ENCODE results near the gene ATP4B. TPM values are rescaled to one million over a fixed set of nuclear protein-coding genes. Genes with fewer than 3 reads are reported as not detected.

ATP4B gene
- total RNA-seq, 1 experiment from 2014 or later: not detected

DNA sequence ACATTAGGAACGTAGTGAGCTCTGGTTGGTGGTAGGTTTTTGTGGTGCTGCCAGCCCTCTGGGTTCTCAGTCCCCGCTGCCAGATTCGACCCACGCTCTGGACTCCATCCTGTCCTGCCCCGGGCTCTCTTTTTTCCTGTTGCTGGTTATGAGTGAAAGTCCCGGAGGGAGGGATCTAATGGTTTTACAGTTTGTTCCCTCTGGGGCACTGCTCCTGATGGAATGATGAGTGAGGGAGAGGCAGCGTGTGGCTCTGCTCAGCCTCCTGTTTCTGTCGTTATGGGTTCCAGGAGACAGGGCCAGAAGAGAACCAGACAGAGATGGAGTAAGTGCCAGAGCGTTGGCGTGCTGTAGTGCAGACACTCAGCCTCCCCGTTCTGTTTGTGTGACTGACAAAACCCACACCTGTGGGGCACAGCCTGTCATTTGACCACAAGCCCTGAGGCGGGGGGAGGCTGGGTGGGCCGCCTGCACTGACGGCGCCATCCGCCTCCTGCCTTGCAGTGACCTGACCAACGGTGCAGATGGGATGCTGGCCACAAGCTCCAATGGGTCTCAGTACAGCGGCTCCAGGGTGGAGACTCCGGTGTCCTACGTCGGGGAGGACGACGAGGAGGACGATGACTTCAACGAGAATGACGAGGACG is 18.3 kb downstream of the ATP4B start (continued):
- TF ChIP-seq, protein P1, sequence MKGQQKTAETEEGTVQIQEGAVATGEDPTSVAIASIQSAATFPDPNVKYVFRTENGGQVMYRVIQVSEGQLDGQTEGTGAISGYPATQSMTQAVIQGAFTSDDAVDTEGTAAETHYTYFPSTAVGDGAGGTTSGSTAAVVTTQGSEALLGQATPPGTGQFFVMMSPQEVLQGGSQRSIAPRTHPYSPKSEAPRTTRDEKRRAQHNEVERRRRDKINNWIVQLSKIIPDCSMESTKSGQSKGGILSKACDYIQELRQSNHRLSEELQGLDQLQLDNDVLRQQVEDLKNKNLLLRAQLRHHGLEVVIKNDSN (CRISPR knock-in tag; IDR thresholded peaks at IDR 0.05): no peak
- TF ChIP-seq SOX15 (CRISPR knock-in tag; IDR thresholded peaks at IDR 0.05) (no peak), RELA (CRISPR knock-in tag; IDR thresholded peaks at IDR 0.05; ENCODE audit: borderline replicate concordance) (no peak), ESRRA (CRISPR knock-in tag; IDR thresholded peaks at IDR 0.05; ENCODE audit: borderline replicate concordance) (no peak), ZNF263 (CRISPR knock-in tag; IDR thresholded peaks at IDR 0.05; ENCODE audit: low read depth) (no peak)

DNA sequence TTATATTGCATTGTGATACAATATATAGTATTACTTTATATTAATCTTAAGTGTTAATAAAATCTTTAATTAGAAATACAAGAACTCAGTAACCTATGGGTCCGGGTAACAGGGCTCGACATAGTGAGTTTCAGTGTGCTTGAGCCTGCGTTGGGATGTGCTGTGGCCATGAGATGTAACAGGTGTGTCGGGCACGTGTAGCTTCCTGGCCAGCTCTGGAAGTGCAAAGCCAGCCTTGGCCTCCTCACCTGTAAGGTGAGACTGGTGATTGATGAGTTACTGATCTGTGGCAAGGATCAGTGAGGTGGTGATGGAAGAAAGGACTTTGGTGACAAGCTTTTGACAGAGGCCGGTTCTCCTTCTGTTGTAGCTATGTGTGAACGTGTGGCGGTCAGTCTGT is 19.2 kb downstream of the ATP4B start:
- H3K27ac Mint-ChIP-seq: no peak overlapping the region
- no peaks in the 10 kb centered on the region for H3K4me1 Mint-ChIP-seq
- H3K27me3 Mint-ChIP-seq (ENCODE audit: low read depth): no peaks in the 10 kb centered on the region
- no peak for DNase-seq (ENCODE audit: low spot score)
- TF ChIP-seq, protein P2, sequence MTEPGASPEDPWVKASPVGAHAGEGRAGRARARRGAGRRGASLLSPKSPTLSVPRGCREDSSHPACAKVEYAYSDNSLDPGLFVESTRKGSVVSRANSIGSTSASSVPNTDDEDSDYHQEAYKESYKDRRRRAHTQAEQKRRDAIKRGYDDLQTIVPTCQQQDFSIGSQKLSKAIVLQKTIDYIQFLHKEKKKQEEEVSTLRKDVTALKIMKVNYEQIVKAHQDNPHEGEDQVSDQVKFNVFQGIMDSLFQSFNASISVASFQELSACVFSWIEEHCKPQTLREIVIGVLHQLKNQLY (CRISPR knock-in tag; IDR thresholded peaks at IDR 0.05): no peak
- TF ChIP-seq, protein P3, sequence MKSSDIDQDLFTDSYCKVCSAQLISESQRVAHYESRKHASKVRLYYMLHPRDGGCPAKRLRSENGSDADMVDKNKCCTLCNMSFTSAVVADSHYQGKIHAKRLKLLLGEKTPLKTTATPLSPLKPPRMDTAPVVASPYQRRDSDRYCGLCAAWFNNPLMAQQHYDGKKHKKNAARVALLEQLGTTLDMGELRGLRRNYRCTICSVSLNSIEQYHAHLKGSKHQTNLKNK (CRISPR knock-in tag; IDR thresholded peaks at IDR 0.05): no peak
- TF ChIP-seq, protein P4, sequence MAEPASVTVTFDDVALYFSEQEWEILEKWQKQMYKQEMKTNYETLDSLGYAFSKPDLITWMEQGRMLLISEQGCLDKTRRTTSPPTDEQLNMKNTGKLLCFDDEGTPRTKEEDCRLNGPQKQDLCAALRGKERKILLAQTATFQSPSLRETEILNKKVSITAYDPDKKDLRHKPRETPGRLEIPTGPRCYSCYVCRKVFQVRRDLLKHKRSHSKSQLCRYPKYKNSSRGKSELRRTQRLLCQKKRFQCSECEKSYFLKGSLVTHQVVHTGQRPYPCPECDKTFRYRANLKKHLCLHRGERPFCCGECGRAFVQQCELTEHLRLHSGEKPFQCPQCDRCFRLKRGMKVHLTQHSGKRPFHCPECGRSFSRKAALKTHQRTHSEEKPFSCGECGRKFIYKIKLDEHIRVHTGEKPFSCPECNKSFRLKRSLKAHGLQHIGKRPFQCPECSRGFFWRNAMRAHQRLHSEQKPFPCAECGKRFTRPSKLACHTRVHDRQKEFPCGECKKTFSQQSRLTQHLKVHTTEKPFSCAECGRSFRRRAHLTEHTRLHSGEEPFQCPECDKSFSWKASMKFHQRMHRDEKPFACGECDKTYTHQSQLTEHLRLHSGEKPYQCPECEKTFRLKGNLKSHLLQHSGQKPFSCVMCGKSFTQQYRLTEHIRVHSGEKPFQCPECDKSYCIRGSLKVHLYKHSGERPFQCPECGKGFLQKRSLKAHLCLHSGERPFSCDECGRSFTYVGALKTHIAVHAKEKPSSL (CRISPR knock-in tag; conservative IDR thresholded peaks at IDR 0.05): no peak
- no peak overlapping the region for H3K4me3 Mint-ChIP-seq
- ChIA-PET CTCF (no interaction called here), POLR2A (no interaction called here)
- H3K36me3 Mint-ChIP-seq: peaks cover 83% of the 10 kb centered on the region
- H3K9me3 Mint-ChIP-seq: peaks cover 21% of the 10 kb centered on the region
- ATAC-seq: no peak

DNA sequence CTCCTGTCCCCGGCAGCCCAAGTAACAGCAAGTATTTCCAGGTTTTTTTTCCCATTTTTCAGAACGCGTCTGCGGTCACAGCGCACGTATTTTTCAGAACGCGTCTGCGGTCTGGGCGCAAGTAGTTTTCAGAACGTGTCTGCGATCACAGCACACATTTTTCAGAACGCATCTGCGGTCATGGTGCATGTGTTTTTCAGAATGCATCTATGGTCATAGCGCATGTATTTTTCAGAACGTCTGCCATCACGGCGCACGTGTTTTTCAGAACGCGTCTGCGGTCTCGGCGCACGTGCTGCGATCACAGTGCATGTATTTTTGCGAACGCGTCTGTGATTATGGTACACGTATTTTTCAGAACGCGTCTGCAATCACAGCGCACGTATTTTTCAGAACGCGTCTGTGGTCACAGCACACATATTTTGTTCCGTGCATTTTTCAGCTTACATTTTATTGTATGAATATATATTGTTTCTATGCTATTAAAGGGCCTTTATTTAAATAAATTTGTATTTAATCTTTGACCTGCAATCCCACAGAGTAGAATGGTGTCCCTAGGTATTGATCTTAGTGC is 19.7 kb downstream of the ATP4B start:
- CTCF ChIA-PET: no interaction called here
- H3K4me1 Mint-ChIP-seq: no peaks in the 10 kb centered on the region
- H3K36me3 Mint-ChIP-seq: peaks cover 83% of the 10 kb centered on the region
- TF ChIP-seq, protein P5, sequence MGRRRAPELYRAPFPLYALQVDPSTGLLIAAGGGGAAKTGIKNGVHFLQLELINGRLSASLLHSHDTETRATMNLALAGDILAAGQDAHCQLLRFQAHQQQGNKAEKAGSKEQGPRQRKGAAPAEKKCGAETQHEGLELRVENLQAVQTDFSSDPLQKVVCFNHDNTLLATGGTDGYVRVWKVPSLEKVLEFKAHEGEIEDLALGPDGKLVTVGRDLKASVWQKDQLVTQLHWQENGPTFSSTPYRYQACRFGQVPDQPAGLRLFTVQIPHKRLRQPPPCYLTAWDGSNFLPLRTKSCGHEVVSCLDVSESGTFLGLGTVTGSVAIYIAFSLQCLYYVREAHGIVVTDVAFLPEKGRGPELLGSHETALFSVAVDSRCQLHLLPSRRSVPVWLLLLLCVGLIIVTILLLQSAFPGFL (CRISPR knock-in tag; IDR thresholded peaks at IDR 0.05; ENCODE audit: borderline replicate concordance): no peak
- TF ChIP-seq ETV6 (CRISPR knock-in tag; IDR thresholded peaks at IDR 0.05) (no peak), ZNF423 (CRISPR knock-in tag; IDR thresholded peaks at IDR 0.05) (no peak), TCF7 (CRISPR knock-in tag; IDR thresholded peaks at IDR 0.05; ENCODE audit: low read depth) (no peak)
- TF ChIP-seq, protein P6, sequence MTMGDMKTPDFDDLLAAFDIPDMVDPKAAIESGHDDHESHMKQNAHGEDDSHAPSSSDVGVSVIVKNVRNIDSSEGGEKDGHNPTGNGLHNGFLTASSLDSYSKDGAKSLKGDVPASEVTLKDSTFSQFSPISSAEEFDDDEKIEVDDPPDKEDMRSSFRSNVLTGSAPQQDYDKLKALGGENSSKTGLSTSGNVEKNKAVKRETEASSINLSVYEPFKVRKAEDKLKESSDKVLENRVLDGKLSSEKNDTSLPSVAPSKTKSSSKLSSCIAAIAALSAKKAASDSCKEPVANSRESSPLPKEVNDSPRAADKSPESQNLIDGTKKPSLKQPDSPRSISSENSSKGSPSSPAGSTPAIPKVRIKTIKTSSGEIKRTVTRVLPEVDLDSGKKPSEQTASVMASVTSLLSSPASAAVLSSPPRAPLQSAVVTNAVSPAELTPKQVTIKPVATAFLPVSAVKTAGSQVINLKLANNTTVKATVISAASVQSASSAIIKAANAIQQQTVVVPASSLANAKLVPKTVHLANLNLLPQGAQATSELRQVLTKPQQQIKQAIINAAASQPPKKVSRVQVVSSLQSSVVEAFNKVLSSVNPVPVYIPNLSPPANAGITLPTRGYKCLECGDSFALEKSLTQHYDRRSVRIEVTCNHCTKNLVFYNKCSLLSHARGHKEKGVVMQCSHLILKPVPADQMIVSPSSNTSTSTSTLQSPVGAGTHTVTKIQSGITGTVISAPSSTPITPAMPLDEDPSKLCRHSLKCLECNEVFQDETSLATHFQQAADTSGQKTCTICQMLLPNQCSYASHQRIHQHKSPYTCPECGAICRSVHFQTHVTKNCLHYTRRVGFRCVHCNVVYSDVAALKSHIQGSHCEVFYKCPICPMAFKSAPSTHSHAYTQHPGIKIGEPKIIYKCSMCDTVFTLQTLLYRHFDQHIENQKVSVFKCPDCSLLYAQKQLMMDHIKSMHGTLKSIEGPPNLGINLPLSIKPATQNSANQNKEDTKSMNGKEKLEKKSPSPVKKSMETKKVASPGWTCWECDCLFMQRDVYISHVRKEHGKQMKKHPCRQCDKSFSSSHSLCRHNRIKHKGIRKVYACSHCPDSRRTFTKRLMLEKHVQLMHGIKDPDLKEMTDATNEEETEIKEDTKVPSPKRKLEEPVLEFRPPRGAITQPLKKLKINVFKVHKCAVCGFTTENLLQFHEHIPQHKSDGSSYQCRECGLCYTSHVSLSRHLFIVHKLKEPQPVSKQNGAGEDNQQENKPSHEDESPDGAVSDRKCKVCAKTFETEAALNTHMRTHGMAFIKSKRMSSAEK (CRISPR knock-in tag; IDR thresholded peaks at IDR 0.05; ENCODE audit: borderline replicate concordance): no peak
- TF ChIP-seq, protein P1 (CRISPR knock-in tag; IDR thresholded peaks at IDR 0.05): no peak
- TF ChIP-seq, protein P7, sequence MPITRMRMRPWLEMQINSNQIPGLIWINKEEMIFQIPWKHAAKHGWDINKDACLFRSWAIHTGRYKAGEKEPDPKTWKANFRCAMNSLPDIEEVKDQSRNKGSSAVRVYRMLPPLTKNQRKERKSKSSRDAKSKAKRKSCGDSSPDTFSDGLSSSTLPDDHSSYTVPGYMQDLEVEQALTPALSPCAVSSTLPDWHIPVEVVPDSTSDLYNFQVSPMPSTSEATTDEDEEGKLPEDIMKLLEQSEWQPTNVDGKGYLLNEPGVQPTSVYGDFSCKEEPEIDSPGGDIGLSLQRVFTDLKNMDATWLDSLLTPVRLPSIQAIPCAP (CRISPR knock-in tag; IDR thresholded peaks at IDR 0.05): no peak
- TF ChIP-seq, protein P8, sequence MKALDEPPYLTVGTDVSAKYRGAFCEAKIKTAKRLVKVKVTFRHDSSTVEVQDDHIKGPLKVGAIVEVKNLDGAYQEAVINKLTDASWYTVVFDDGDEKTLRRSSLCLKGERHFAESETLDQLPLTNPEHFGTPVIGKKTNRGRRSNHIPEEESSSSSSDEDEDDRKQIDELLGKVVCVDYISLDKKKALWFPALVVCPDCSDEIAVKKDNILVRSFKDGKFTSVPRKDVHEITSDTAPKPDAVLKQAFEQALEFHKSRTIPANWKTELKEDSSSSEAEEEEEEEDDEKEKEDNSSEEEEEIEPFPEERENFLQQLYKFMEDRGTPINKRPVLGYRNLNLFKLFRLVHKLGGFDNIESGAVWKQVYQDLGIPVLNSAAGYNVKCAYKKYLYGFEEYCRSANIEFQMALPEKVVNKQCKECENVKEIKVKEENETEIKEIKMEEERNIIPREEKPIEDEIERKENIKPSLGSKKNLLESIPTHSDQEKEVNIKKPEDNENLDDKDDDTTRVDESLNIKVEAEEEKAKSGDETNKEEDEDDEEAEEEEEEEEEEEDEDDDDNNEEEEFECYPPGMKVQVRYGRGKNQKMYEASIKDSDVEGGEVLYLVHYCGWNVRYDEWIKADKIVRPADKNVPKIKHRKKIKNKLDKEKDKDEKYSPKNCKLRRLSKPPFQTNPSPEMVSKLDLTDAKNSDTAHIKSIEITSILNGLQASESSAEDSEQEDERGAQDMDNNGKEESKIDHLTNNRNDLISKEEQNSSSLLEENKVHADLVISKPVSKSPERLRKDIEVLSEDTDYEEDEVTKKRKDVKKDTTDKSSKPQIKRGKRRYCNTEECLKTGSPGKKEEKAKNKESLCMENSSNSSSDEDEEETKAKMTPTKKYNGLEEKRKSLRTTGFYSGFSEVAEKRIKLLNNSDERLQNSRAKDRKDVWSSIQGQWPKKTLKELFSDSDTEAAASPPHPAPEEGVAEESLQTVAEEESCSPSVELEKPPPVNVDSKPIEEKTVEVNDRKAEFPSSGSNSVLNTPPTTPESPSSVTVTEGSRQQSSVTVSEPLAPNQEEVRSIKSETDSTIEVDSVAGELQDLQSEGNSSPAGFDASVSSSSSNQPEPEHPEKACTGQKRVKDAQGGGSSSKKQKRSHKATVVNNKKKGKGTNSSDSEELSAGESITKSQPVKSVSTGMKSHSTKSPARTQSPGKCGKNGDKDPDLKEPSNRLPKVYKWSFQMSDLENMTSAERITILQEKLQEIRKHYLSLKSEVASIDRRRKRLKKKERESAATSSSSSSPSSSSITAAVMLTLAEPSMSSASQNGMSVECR (CRISPR knock-in tag; IDR thresholded peaks at IDR 0.05; ENCODE audit: borderline replicate concordance): no peak

More for the DNA sequence above, 19.7 kb downstream of the ATP4B start:
- Mint-ChIP-seq H3K9me3 (peaks cover 16% of the 10 kb centered on the region), H3K4me3 (no peak overlapping the region), H3K27me3 (ENCODE audit: low read depth) (no peaks in the 10 kb centered on the region), H3K27ac (no peak overlapping the region)
- ATAC-seq: no peak
- POLR2A ChIA-PET: no interaction called here
- DNase-seq (ENCODE audit: low spot score): no peak

Data from WTC11 (cell line).